A673 (cell line): ENCODE data around the gene ADAMTSL1. TPM values are rescaled to one million over a fixed set of nuclear protein-coding genes. Genes with fewer than 3 reads are reported as not detected.

Experiments used
- BruUV-seq: library from RNA; stranded (reverse); fragments of 400-500 nt; replicated peaks from 2 replicates; lab custom pipeline; 2021; lab: Mats Ljungman, UMichigan
- CTCF ChIA-PET: fragments of 300-600 bp; sonication (Branson Sonifier 250); formaldehyde crosslinking; loops from one replicate; lab custom pipeline; 2022; ENCODE audit warnings: antibody characterized with exemption; lab: Charles Lee
- POLR2A ChIA-PET: fragments of 300-600 bp; sonication (Branson Sonifier 250); formaldehyde crosslinking; loops from one replicate; lab custom pipeline; 2022; ENCODE audit warnings: antibody characterized with exemption; ENCODE audit not compliant: low non-redundant PET; lab: Charles Lee
- DNase-seq: peaks from one replicate; pipeline ENCODE4 v3.0.0-alpha.2; 2015; ENCODE audit warnings: low spot score
- H3K27ac ChIP-seq: fragments of 200-600 bp; sonication (generic); 2 replicates; pipeline ENCODE4 v1.5.1; 2016; ENCODE audit warnings: mixed run types, low read depth, mild to moderate bottlenecking, mixed read lengths, antibody characterized with exemption, low read length; ENCODE audit not compliant: poor library complexity, severe bottlenecking
- H3K27me3 ChIP-seq: fragments of 200-600 bp; sonication (generic); replicated peaks from 2 replicates; pipeline ENCODE4 v1.6.1; 2017; ENCODE audit warnings: mixed run types, low read depth, mild to moderate bottlenecking, mixed read lengths, antibody characterized with exemption, low read length; ENCODE audit not compliant: insufficient read depth, poor library complexity
- H3K36me3 ChIP-seq: fragments of 200-600 bp; sonication (generic); 2 replicates; pipeline ENCODE4 v1.6.1; 2016; ENCODE audit warnings: mixed run types, mild to moderate bottlenecking, mixed read lengths, antibody characterized with exemption, low read length; ENCODE audit not compliant: insufficient read depth, poor library complexity, severe bottlenecking
- H3K4me1 ChIP-seq: fragments of 200-600 bp; sonication (generic); 2 replicates; pipeline ENCODE4 v1.6.1; 2017; ENCODE audit warnings: mixed run types, mild to moderate bottlenecking, mixed read lengths, antibody characterized with exemption, low read length; ENCODE audit not compliant: insufficient read depth, poor library complexity, severe bottlenecking
- H3K4me3 ChIP-seq: fragments of 200-600 bp; sonication (generic); 2 replicates; pipeline ENCODE4 v1.5.1; 2016; ENCODE audit warnings: low read depth, mixed run types, mild to moderate bottlenecking, mixed read lengths, low read length; ENCODE audit not compliant: poor library complexity, severe bottlenecking
- H3K9me3 ChIP-seq: fragments of 200-600 bp; sonication (generic); 2 replicates; pipeline ENCODE4 v1.6.1; 2016; ENCODE audit warnings: mixed run types, low read depth, mild to moderate bottlenecking, mixed read lengths, antibody characterized with exemption, low read length; ENCODE audit not compliant: poor library complexity, severe bottlenecking
- EZH2 ChIP-seq: fragments of 200-600 bp; sonication (generic); IDR thresholded peaks from 2 replicates; pipeline ENCODE4 v1.6.1; 2017; ENCODE audit warnings: borderline replicate concordance, low read depth, mild to moderate bottlenecking, mixed read lengths, antibody characterized with exemption, low read length; ENCODE audit not compliant: poor library complexity, severe bottlenecking
- intact Hi-C: fragments of 100-400 bp; cut with micrococcal nuclease; formaldehyde crosslinking; loops from one replicate; pipeline ENCODE4 v1.10.0; 2022; ENCODE audit not compliant: unreplicated experiment
- total RNA-seq: library from RNA; stranded (reverse); gene quantifications from 2 replicates; pipeline ENCODE4 v1.2.3, GENCODE V29; 2021
- TF ChIP-seq, protein P1 (sequence below): fragments of 300-800, 200-600 bp; sonication (generic); conservative IDR thresholded peaks from 2 replicates; pipeline ENCODE4 v1.5.1; 2017; ENCODE audit warnings: low read depth, mild to moderate bottlenecking, antibody characterized with exemption, low read length, moderate library complexity, mixed read lengths

The ADAMTSL1 gene
- total RNA-seq, 1 experiment from 2014 or later: not detected

DNA sequence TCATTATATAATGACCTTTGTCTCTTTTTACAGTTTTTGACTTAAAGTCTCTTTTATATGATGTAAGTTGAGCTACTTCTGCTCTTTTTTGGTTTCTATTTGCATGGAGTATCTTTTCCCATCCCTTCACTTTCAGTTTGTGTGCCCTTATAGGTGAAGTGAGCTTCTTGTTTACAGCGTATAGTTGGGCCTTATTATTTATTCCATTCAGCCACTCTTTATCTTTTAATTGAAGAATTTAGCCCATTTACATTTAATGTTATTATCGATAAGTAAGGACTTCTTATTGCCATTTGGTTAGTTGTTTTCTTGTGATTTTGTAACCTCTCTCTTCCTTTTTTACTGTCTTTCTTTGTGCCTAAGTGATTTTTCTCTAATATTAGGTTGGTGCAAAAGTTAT is 117.3 kb downstream of the ADAMTSL1 start:
- Histone ChIP-seq H3K4me1 (no peaks in the 10 kb centered on the region), H3K27ac (no peak overlapping the region), H3K36me3 (no peaks in the 10 kb centered on the region), H3K4me3 (no peak overlapping the region), H3K9me3 (no peaks in the 10 kb centered on the region), H3K27me3 (no peaks in the 10 kb centered on the region)
- intact Hi-C loops: no loop called here
- ChIA-PET POLR2A (no interaction called here), CTCF (no interaction called here)
- no TSS peak for BruUV-seq
- DNase-seq: no peak
- TF ChIP-seq, protein P1, sequence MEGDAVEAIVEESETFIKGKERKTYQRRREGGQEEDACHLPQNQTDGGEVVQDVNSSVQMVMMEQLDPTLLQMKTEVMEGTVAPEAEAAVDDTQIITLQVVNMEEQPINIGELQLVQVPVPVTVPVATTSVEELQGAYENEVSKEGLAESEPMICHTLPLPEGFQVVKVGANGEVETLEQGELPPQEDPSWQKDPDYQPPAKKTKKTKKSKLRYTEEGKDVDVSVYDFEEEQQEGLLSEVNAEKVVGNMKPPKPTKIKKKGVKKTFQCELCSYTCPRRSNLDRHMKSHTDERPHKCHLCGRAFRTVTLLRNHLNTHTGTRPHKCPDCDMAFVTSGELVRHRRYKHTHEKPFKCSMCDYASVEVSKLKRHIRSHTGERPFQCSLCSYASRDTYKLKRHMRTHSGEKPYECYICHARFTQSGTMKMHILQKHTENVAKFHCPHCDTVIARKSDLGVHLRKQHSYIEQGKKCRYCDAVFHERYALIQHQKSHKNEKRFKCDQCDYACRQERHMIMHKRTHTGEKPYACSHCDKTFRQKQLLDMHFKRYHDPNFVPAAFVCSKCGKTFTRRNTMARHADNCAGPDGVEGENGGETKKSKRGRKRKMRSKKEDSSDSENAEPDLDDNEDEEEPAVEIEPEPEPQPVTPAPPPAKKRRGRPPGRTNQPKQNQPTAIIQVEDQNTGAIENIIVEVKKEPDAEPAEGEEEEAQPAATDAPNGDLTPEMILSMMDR: no peak
- TF ChIP-seq EZH2: no peak

DNA sequence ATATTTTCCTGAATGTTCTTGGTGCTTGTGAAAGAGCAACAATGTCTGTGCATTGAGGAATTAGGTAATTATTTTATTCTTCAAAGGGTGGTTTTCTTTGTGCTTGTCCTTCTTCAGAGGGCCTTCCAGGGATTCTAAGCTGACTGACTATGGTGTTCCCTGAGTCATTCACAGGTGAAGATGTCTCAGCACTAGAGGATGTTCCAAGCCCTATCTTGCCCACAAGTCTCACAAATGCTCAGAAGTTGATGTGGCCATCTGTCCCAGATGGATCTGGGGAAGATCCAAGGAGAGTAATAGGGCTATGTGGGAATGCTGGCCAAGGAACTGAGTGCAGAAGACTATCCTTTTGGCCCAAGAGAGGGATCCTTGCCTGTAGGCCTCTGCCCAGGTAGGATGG is 120.9 kb downstream of the ADAMTSL1 start:
- no peaks in the 10 kb centered on the region for H3K4me1 ChIP-seq
- no peak for DNase-seq
- H3K27ac ChIP-seq: no peak overlapping the region
- intact Hi-C loops: no loop called here
- no peaks in the 10 kb centered on the region for H3K36me3 ChIP-seq
- CTCF ChIA-PET: no interaction called here
- H3K9me3 ChIP-seq: no peaks in the 10 kb centered on the region
- H3K4me3 ChIP-seq: no peak overlapping the region
- BruUV-seq: no TSS peak
- no peaks in the 10 kb centered on the region for H3K27me3 ChIP-seq
- POLR2A ChIA-PET: no interaction called here
- TF ChIP-seq, protein P1: no peak
- TF ChIP-seq EZH2: no peak

DNA sequence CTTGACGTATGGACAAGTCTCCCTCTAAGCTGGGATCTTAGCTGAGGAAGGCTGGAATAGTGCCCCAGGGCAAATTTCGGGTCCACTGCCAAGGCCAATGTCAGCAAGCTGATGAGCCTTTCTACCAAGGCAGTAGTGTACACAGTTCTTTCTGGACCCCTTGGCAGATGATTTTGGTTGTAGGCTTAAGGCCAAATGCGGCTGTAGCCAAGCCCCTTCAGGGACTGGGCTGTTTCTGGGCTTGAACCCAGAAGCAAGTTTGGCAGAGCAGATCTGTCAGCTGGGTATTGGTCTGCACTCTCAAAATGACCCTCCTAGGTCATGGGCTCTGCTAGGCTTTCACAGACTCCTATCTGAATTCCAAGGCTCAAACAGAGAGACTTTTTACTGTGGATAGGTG is 121.6 kb downstream of the ADAMTSL1 start:
- no peak overlapping the region for H3K27ac ChIP-seq
- POLR2A ChIA-PET: no interaction called here
- H3K4me3 ChIP-seq: no peak overlapping the region
- H3K36me3 ChIP-seq: no peaks in the 10 kb centered on the region
- no peaks in the 10 kb centered on the region for H3K4me1 ChIP-seq
- no peaks in the 10 kb centered on the region for H3K27me3 ChIP-seq
- intact Hi-C loops: no loop called here
- TF ChIP-seq, protein P1: no peak
- TF ChIP-seq EZH2: no peak
- BruUV-seq: no TSS peak
- CTCF ChIA-PET: no interaction called here
- DNase-seq: no peak
- H3K9me3 ChIP-seq: no peaks in the 10 kb centered on the region
